ENCODE data around the gene DLK1.

The DLK1 gene

GRCh38 chr14:100713705-100714104 lies 13.0 kb upstream of the DLK1 start:
- DNase-seq (ENCODE audit: extremely low read depth, low read depth), result no peak
- TF ChIP-seq CTCF (IDR thresholded peaks at IDR 0.05; ENCODE audit: low read depth, low read length), result no peak

GRCh38 chr14:100714258-100714892 lies 12.3 kb upstream of the DLK1 start:
- no peak for DNase-seq (ENCODE audit: extremely low read depth, low read depth)
- no peak for TF ChIP-seq CTCF (IDR thresholded peaks at IDR 0.05; ENCODE audit: low read depth, low read length)

GRCh38 chr14:100715332-100715731 lies 11.4 kb upstream of the DLK1 start:
- DNase-seq (ENCODE audit: extremely low read depth, low read depth), result no peak
- no peak for TF ChIP-seq CTCF (IDR thresholded peaks at IDR 0.05; ENCODE audit: low read depth, low read length)

- no peak for TF ChIP-seq CTCF (IDR thresholded peaks at IDR 0.05; ENCODE audit: low read depth, low read length)
- DNase-seq (ENCODE audit: extremely low read depth, low read depth), result no peak
Measured at GRCh38 chr14:100715803-100716202, 10.9 kb upstream of the DLK1 start.

- no peak for TF ChIP-seq CTCF (IDR thresholded peaks at IDR 0.05; ENCODE audit: low read depth, low read length)
- DNase-seq (ENCODE audit: extremely low read depth, low read depth), result no peak
Measured at GRCh38 chr14:100717386-100717785, 9.3 kb upstream of the DLK1 start.

- DNase-seq (ENCODE audit: extremely low read depth, low read depth), result no peak
- TF ChIP-seq CTCF (IDR thresholded peaks at IDR 0.05; ENCODE audit: low read depth, low read length), result no peak
Measured at GRCh38 chr14:100719976-100720520, 6.6 kb upstream of the DLK1 start.

- no peak for DNase-seq (ENCODE audit: extremely low read depth, low read depth)
- no peak for TF ChIP-seq CTCF (IDR thresholded peaks at IDR 0.05; ENCODE audit: low read depth, low read length)
Measured at GRCh38 chr14:100721568-100721967, 5.1 kb upstream of the DLK1 start.
